ENCODE data around the gene CLIC4. TPM values are rescaled to one million over a fixed set of nuclear protein-coding genes. Genes with fewer than 3 reads are reported as not detected.
"Not testable (repeated sequence)": the region's sequence is repeated elsewhere in the genome, so short reads cannot be mapped to it uniquely, and the experiment has no call there.

The CLIC4 gene
- total and polyA plus RNA-seq, 10 donors: 17.0 to 99.6 (median 71.2) TPM

GRCh38 chr1:24803987-24804530, 58.8 kb downstream of the CLIC4 start:
- no peak for TF ChIP-seq POLR2AphosphoS5 (IDR thresholded peaks at IDR 0.05)
- no peak for TF ChIP-seq POLR2A (IDR thresholded peaks at IDR 0.05)
- TF ChIP-seq CTCF (IDR thresholded peaks at IDR 0.05 in 8 of 11, conservative IDR thresholded peaks at IDR 0.05 in 3 of 11): no peak
- Histone ChIP-seq H3K4me3 (no peak overlapping the region), H3K4me1 (peaks cover 0 to 58% (median 16%) of the 10 kb centered on the region in 6 donors), H3K27ac (peak overlapping the region in 1 of 8 donors; percentile 21), H3K27me3 (replicated peaks in 1 of 7) (no peaks in the 10 kb centered on the region), H3K9me3 (no peaks in the 10 kb centered on the region), H3K36me3 (peaks cover 0 to 4% (median 0%) of the 10 kb centered on the region in 6 donors)
- intact Hi-C loops (cut with DNase I; ENCODE audit: low total_unique reads): no loop called here
- DNase-seq: no peak

GRCh38 chr1:24805534-24806301, 60.5 kb downstream of the CLIC4 start:
- no peaks in the 10 kb centered on the region for H3K9me3 ChIP-seq
- H3K36me3 ChIP-seq: no peaks in the 10 kb centered on the region
- no peak overlapping the region for H3K4me3 ChIP-seq
- DNase-seq: no peak
- peaks cover 0 to 68% (median 20%) of the 10 kb centered on the region in 6 donors for H3K4me1 ChIP-seq
- H3K27ac ChIP-seq: peak overlapping the region in 3 of 8 donors; percentile 4 to 22 (median 12)
- no peaks in the 10 kb centered on the region for H3K27me3 ChIP-seq (replicated peaks in 1 of 7)
- TF ChIP-seq POLR2AphosphoS5 (IDR thresholded peaks at IDR 0.05): no peak
- TF ChIP-seq POLR2A (IDR thresholded peaks at IDR 0.05): no peak
- no peak for TF ChIP-seq CTCF (IDR thresholded peaks at IDR 0.05 in 8 of 11, conservative IDR thresholded peaks at IDR 0.05 in 3 of 11)
- intact Hi-C loops (cut with DNase I; ENCODE audit: low total_unique reads): no loop called here
- 58 to 77% (median 62%) methylated on average over 5 of the region's 5 CpGs for WGBS, 5 donors

- WGBS, 5 donors: 56 to 64% (median 62%) methylated on average over 2 of the region's 2 CpGs
- Histone ChIP-seq H3K27ac (peak overlapping the region in 1 of 8 donors; percentile 4), H3K4me3 (no peak overlapping the region), H3K9me3 (no peaks in the 10 kb centered on the region), H3K4me1 (peaks cover 0 to 61% (median 13%) of the 10 kb centered on the region in 6 donors), H3K36me3 (no peaks in the 10 kb centered on the region), H3K27me3 (replicated peaks in 1 of 7) (no peaks in the 10 kb centered on the region)
- DNase-seq: no peak
- intact Hi-C loops (cut with DNase I; ENCODE audit: low total_unique reads): no loop called here
- TF ChIP-seq POLR2AphosphoS5 (IDR thresholded peaks at IDR 0.05) (no peak), POLR2A (IDR thresholded peaks at IDR 0.05) (no peak), CTCF (IDR thresholded peaks at IDR 0.05 in 8 of 11, conservative IDR thresholded peaks at IDR 0.05 in 3 of 11) (no peak)
These were observed 61.3 kb downstream of the CLIC4 start for GRCh38 chr1:24806588-24806987.

GRCh38 chr1:24811494-24811893, 66.2 kb downstream of the CLIC4 start:
- Histone ChIP-seq H3K36me3 (peaks cover 0 to 31% (median 4%) of the 10 kb centered on the region in 6 donors), H3K4me1 (peaks cover 0 to 29% (median 3%) of the 10 kb centered on the region in 6 donors)
- H3K9me3 ChIP-seq; intact Hi-C loops (cut with DNase I; ENCODE audit: low total_unique reads); H3K27me3 ChIP-seq (replicated peaks in 1 of 7); DNase-seq; H3K27ac ChIP-seq; H3K4me3 ChIP-seq: not testable (repeated sequence)
- 91 to 97% (median 93%) methylated on average over 3 of the region's 3 CpGs for whole genome bisulfite sequencing, 5 donors

GRCh38 chr1:24820221-24820620, 75.0 kb downstream of the CLIC4 start:
- Histone ChIP-seq H3K4me1 (peaks cover 0 to 38% (median 3%) of the 10 kb centered on the region in 6 donors), H3K36me3 (peaks cover 0 to 16% (median 0%) of the 10 kb centered on the region in 6 donors)
- H3K27ac ChIP-seq; H3K9me3 ChIP-seq; H3K4me3 ChIP-seq; H3K27me3 ChIP-seq (replicated peaks in 1 of 7); DNase-seq; intact Hi-C loops (cut with DNase I; ENCODE audit: low total_unique reads): not testable (repeated sequence)
- WGBS, 5 donors: 47 to 85% (median 70%) methylated on average over 1 of the region's 1 CpG

Data from spleen (tissue), 11 donors.